Activated CD8-positive, alpha-beta memory T cell treated with anti-CD3 and anti-CD28 coated beads, Interleukin-2, amount 50 U/mL, for 1 hour (primary cell): ENCODE data around the gene HOXD8.

Source experiments
- DNase-seq: peaks from one replicate; pipeline ENCODE4 v3.0.0-alpha.2; 2020; ENCODE audit errors: extremely low read depth

Gene HOXD8

GRCh38 chr2:176146645-176147044 lies 17.1 kb downstream of the HOXD8 start:
- no peak for DNase-seq

- no peak for DNase-seq
Measured at GRCh38 chr2:176147210-176147799, 17.8 kb downstream of the HOXD8 start.

- no peak for DNase-seq
Measured at GRCh38 chr2:176147800-176148496, 18.4 kb downstream of the HOXD8 start.

- DNase-seq: no peak
Measured at GRCh38 chr2:176148751-176149421, 19.4 kb downstream of the HOXD8 start.

GRCh38 chr2:176149481-176149938 lies 20.0 kb downstream of the HOXD8 start:
- DNase-seq: no peak

- no peak for DNase-seq
Measured at GRCh38 chr2:176149939-176150583, 20.6 kb downstream of the HOXD8 start.

GRCh38 chr2:176150584-176151441 lies 21.3 kb downstream of the HOXD8 start:
- no peak for DNase-seq

GRCh38 chr2:176151442-176152287 lies 22.2 kb downstream of the HOXD8 start, which contains the start of gene HOXD4:
Gene HOXD4, plus strand, starts transcription at chr2:176151550. Its CDS starts 84 bp downstream, at chr2:176151634.
- no peak for DNase-seq

GRCh38 chr2:176152350-176153181 lies 23.1 kb downstream of the HOXD8 start:
- DNase-seq: no peak

- DNase-seq: no peak
Measured at GRCh38 chr2:176154576-176155252, 25.2 kb downstream of the HOXD8 start.

GRCh38 chr2:176155356-176156044 lies 26.0 kb downstream of the HOXD8 start:
- DNase-seq: no peak

GRCh38 chr2:176156301-176156806 lies 26.8 kb downstream of the HOXD8 start:
- no peak for DNase-seq

GRCh38 chr2:176156807-176157498 lies 27.4 kb downstream of the HOXD8 start, which contains the start of gene HOXD3:
Gene HOXD3, plus strand, starts transcription at chr2:176157307. Its CDS starts 11,808 bp downstream, at chr2:176169115.
- DNase-seq: no peak

- no peak for DNase-seq
Measured at GRCh38 chr2:176157499-176158185, 28.1 kb downstream of the HOXD8 start.

GRCh38 chr2:176158186-176158591 lies 28.7 kb downstream of the HOXD8 start:
- DNase-seq: no peak

- no peak for DNase-seq
Measured at GRCh38 chr2:176158855-176159662, 29.6 kb downstream of the HOXD8 start.
